CD4-positive, alpha-beta T cell treated with Interleukin-15 for 4 hours (primary cell): ENCODE measurements around the gene MAN2B2.
A peak's percentile ranks its signal among the peaks of the same experiment; 100 is the strongest.

Experiments
- DNase-seq: peaks from one replicate; pipeline ENCODE4 v3.0.0-alpha.2; 2020; ENCODE audit warnings: low spot score

Gene MAN2B2

GRCh38 chr4:6574747-6575502, at the start of gene MAN2B2:
TSS of gene MAN2B2 (plus strand) at chr4:6575189. CDS start at chr4:6575211, 22 bp downstream.
- DNase-seq: peak; percentile 78

DNA sequence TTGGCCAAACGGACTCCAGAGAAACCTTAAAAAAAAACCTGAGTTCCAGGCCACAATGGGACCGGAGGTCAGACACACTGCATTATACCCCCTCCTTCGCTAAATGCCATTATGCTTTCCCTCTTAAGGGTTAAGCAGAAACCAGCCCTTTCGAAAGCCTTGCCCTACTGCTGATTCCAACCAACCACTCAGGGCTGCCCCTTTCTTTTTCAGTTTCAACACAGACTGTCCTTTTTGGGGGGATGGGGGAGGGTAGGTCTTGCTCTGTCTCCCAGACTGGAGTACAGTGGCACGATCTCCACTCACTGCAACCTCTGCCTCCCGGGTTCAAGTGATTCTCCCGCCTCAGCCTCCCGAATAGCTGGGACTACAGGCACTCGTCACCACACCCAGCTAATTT, 49.5 kb upstream of the MAN2B2 start:
- DNase-seq: no peak

- DNase-seq: no peak
These were observed 48.8 kb upstream of the MAN2B2 start for GRCh38 chr4:6526156-6526555.

DNA sequence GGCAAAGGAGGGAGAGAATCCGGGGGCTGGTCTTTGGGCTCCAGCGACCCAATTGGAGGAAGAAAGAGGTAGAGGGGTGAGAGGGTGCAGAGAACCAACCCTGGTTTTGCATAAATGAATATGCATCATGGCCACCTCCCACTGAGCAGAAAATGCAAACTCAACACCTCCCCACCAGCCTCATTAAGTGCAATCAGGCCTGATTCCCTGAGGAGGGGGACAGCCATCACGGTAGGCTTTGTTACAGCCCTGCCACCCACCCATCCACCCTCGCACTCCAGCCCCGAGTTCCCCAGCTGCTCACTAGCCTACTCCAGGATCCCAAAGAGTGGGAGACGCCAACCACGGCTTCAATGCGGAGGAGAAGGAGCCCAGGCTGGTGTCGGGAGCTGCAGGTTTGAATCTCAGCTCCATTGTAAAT, 48.3 kb upstream of the MAN2B2 start:
- DNase-seq: no peak

- no peak for DNase-seq
These were observed 47.7 kb upstream of the MAN2B2 start for GRCh38 chr4:6527259-6527658.

- no peak for DNase-seq
These were observed 47.0 kb upstream of the MAN2B2 start for GRCh38 chr4:6527683-6528595.

- DNase-seq: no peak
These were observed 46.0 kb upstream of the MAN2B2 start for GRCh38 chr4:6529021-6529420.

- DNase-seq: no peak
These were observed 44.7 kb upstream of the MAN2B2 start for GRCh38 chr4:6530301-6530700.

DNA sequence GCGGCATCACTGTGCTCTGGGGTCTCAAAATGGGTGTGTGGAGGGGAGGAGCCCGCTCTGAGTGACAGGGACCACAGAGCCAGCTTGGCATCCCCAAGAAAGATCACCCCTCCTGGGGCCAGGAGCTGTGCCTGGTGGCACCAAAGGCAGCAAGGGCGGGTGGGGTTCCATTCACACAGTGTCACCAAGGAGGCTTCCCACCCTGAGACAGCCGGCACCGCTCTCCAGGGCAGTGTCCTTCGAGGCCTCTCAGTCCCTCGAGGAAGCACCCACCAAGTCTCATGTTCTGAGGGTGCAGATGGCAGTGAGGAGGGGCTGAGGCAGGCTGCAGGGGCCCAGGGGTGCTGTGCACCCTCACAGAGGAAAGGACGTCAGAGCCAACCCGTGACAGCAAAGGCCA, 44.0 kb upstream of the MAN2B2 start:
- DNase-seq: no peak

DNA sequence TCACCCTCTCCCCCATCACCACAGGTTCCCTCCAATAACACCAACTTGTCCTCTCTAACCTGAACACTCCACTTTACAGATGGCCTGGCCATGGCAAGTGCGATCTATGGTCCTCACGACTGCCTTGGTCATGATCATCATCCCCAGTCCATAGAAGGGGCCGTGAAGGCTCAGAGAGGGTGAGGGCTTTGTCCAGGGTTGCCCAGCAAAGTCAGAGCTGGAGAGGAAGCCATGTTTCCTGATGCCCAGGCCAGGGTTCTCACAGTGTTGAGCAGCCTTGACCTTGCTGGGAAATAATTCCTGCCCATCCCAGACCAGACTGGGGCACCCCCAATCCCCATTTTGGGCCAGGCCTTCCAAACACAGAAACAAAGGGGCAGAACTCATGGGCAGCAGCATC, 42.9 kb upstream of the MAN2B2 start:
- DNase-seq: no peak

DNA sequence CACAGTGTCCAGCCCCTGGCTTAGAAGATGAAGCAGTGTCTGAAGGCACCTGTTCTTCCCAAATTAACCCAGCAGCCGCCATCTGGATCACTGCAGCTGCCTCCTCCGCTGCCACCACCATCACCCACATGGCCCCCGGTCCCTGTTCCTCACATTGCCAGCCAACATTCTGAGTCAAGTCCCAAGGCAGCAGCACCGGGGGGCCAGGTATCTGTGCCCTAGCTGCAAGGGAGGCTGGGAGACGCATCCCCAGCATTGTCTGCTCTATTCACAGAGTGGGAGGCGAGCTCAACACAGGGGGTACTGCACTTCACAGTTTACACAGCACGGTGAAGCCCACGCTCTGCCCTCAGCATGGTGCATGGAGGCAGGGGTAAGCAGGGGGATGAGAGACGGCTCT, 42.3 kb upstream of the MAN2B2 start:
- no peak for DNase-seq

GRCh38 chr4:6534050-6534449, 40.9 kb upstream of the MAN2B2 start:
- no peak for DNase-seq

- DNase-seq: no peak
These were observed 40.2 kb upstream of the MAN2B2 start for GRCh38 chr4:6534618-6535328.

- no peak for DNase-seq
These were observed 39.7 kb upstream of the MAN2B2 start for GRCh38 chr4:6535329-6535692.

- DNase-seq: no peak
These were observed 39.3 kb upstream of the MAN2B2 start for GRCh38 chr4:6535706-6536105.

GRCh38 chr4:6538111-6538510, 36.9 kb upstream of the MAN2B2 start:
- no peak for DNase-seq

DNA sequence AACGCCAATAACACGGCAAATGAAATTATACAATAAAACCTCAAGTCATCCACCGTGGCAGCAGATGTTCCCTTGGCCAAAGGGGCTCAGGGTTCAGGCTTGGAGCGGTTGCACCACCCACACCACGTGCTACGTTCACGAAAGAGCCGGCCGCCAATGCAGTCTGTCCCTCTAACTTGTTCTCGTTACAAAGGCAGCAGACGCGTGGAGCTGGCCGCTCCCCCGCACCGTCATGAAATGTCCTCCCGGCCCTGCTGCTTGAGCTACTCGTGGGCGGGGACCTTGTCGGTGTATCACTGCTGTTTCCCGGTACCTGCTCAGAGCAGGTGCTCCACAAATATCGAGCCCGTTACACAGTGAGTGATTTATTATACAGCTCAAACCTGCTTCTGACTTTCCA, 36.4 kb upstream of the MAN2B2 start:
- no peak for DNase-seq

- no peak for DNase-seq
These were observed 35.8 kb upstream of the MAN2B2 start for GRCh38 chr4:6539009-6539764.

DNA sequence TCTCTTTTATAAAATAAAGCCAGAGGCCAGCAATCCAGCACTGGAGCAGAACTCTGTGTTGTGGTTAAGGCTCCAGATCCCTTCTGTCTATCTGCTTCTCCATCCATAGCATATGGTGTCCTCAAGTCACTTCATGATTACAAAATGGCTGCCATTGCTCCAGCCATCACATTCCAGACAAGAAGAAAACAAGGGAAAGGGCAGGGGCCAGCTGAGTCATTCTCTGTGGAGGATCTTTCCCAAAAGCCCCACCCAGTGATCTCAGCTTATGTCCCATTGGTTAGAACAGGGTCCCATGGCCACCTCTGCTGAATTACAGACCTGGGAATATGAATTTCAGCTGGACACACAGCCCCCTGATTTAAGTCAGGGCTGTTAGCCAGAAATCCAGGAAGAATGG, 34.1 kb upstream of the MAN2B2 start:
- DNase-seq: no peak

GRCh38 chr4:6541789-6542188, 33.2 kb upstream of the MAN2B2 start:
- no peak for DNase-seq

GRCh38 chr4:6542951-6543350, 32.0 kb upstream of the MAN2B2 start:
- DNase-seq: no peak

DNA sequence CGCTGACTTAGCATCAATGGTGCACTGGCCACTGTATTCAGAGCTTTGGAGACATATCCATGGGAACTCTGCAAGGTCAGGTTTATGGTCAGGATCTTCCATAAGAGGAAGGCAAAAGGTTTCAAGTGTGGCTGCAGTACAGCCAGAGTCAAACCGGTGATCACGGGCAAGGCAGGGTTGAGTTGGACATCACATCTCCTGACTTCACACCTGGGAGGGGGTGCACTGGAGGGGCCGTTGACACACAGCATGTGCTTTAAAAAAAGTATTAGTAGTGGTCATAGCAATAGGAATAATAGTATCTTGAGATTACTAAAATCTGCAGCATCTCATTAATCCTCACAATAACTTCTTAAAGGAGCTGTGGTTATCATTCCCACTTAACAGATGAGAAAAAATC, 28.9 kb upstream of the MAN2B2 start:
- DNase-seq: no peak
